Activated T-helper 2 cell treated with anti-CD3 and anti-CD28 coated beads, Interferon-gamma antibody, Interleukin-2, Interleukin-4, amounts not matched to agents 10 μg/mL and 5 μg/mL and 100 μg/mL, durations not matched to agents 14 hours and 24 hours and 36 hours (primary cell): ENCODE results near the gene PAPLN. TPM values are rescaled to one million over a fixed set of nuclear protein-coding genes. Genes with fewer than 3 reads are reported as not detected.

Experiments used
- DNase-seq: peaks from one replicate; pipeline ENCODE4 v3.0.0; 2021; ENCODE audit warnings: low spot score
- H3K27ac Mint-ChIP-seq: one replicate; pipeline ENCODE4 v1.8.0; 2021; ENCODE audit warnings: mixed read lengths
- H3K27me3 Mint-ChIP-seq: one replicate; pipeline ENCODE4 v1.8.0; 2021; ENCODE audit warnings: low read depth, mixed read lengths
- H3K36me3 Mint-ChIP-seq: one replicate; pipeline ENCODE4 v1.8.0; 2021; ENCODE audit warnings: low read depth, mixed read lengths
- H3K4me1 Mint-ChIP-seq: one replicate; pipeline ENCODE4 v1.8.0; 2021; ENCODE audit warnings: low read depth, mixed read lengths
- H3K4me3 Mint-ChIP-seq: one replicate; pipeline ENCODE4 v1.8.0; 2021; ENCODE audit warnings: low read depth, mild to moderate bottlenecking, moderate library complexity, mixed read lengths
- H3K9me3 Mint-ChIP-seq: one replicate; pipeline ENCODE4 v1.8.0; 2021; ENCODE audit warnings: mixed read lengths
- intact Hi-C: fragments of 100-400 bp; cut with micrococcal nuclease; formaldehyde crosslinking; loops from one replicate; pipeline ENCODE4 v1.15.1; 2023
- total RNA-seq: library from RNA; stranded (reverse); gene quantifications from 2 replicates; pipeline ENCODE4 v1.2.3, GENCODE V29; 2022

PAPLN gene
- total RNA-seq, 1 donor from 2014 or later, result 0.75 TPM

- intact Hi-C loops, result no loop called here
- no peaks in the 10 kb centered on the region for H3K27me3 Mint-ChIP-seq
- no peak overlapping the region for H3K4me3 Mint-ChIP-seq
- H3K27ac Mint-ChIP-seq, result no peak overlapping the region
- no peaks in the 10 kb centered on the region for H3K9me3 Mint-ChIP-seq
- no peak for DNase-seq
- peaks cover 4% of the 10 kb centered on the region for H3K4me1 Mint-ChIP-seq
- peaks cover 53% of the 10 kb centered on the region for H3K36me3 Mint-ChIP-seq
These were observed 43.6 kb downstream of the PAPLN start for GRCh38 chr14:73280903-73281302.

- intact Hi-C loops, result no loop called here
- no peaks in the 10 kb centered on the region for H3K9me3 Mint-ChIP-seq
- H3K36me3 Mint-ChIP-seq, result peaks cover 48% of the 10 kb centered on the region
These were observed 46.5 kb downstream of the PAPLN start for GRCh38 chr14:73283608-73284379.

GRCh38 chr14:73285979-73286378, 48.7 kb downstream of the PAPLN start:
- Mint-ChIP-seq H3K9me3 (no peaks in the 10 kb centered on the region), H3K27ac (no peak overlapping the region), H3K36me3 (peaks cover 45% of the 10 kb centered on the region), H3K4me3 (no peak overlapping the region), H3K4me1 (peaks cover 22% of the 10 kb centered on the region), H3K27me3 (no peaks in the 10 kb centered on the region)
- intact Hi-C loops, result no loop called here
- no peak for DNase-seq

More at GRCh38 chr14:73283608-73284379, 46.5 kb downstream of the PAPLN start:
- peaks cover 4% of the 10 kb centered on the region for H3K4me1 Mint-ChIP-seq
- DNase-seq, result no peak
- no peak overlapping the region for H3K4me3 Mint-ChIP-seq
- no peak overlapping the region for H3K27ac Mint-ChIP-seq
- H3K27me3 Mint-ChIP-seq, result no peaks in the 10 kb centered on the region

GRCh38 chr14:73286598-73286997, 49.3 kb downstream of the PAPLN start:
- Mint-ChIP-seq H3K9me3 (no peaks in the 10 kb centered on the region), H3K4me1 (peaks cover 22% of the 10 kb centered on the region), H3K4me3 (no peak overlapping the region), H3K27ac (no peak overlapping the region), H3K27me3 (no peaks in the 10 kb centered on the region), H3K36me3 (peaks cover 45% of the 10 kb centered on the region)
- no peak for DNase-seq
- intact Hi-C loops, result no loop called here

- no peak overlapping the region for H3K4me3 Mint-ChIP-seq
- H3K27me3 Mint-ChIP-seq, result no peaks in the 10 kb centered on the region
- no peaks in the 10 kb centered on the region for H3K9me3 Mint-ChIP-seq
- DNase-seq, result no peak
- peaks cover 23% of the 10 kb centered on the region for H3K4me1 Mint-ChIP-seq
- intact Hi-C loops, result no loop called here
- H3K27ac Mint-ChIP-seq, result no peak overlapping the region
- peaks cover 46% of the 10 kb centered on the region for H3K36me3 Mint-ChIP-seq
These were observed 49.8 kb downstream of the PAPLN start for GRCh38 chr14:73287071-73287470.

- H3K4me1 Mint-ChIP-seq, result peaks cover 36% of the 10 kb centered on the region
- DNase-seq, result no peak
These were observed 52.0 kb downstream of the PAPLN start for GRCh38 chr14:73289308-73289707.

GRCh38 chr14:73289729-73290128, 52.4 kb downstream of the PAPLN start:
- Mint-ChIP-seq H3K36me3 (peaks cover 40% of the 10 kb centered on the region), H3K9me3 (no peaks in the 10 kb centered on the region), H3K4me1 (peaks cover 36% of the 10 kb centered on the region), H3K4me3 (no peak overlapping the region), H3K27me3 (no peaks in the 10 kb centered on the region), H3K27ac (no peak overlapping the region)
- no peak for DNase-seq
- intact Hi-C loops, result loop anchor here (1.0 to 5.0 kb wide), 3 partner anchors 47 to 179 kb away; no protein-coding TSS in a partner anchor

More at GRCh38 chr14:73289308-73289707, 52.0 kb downstream of the PAPLN start:
- H3K27ac Mint-ChIP-seq, result no peak overlapping the region
- no peaks in the 10 kb centered on the region for H3K27me3 Mint-ChIP-seq
- peaks cover 43% of the 10 kb centered on the region for H3K36me3 Mint-ChIP-seq
- H3K9me3 Mint-ChIP-seq, result no peaks in the 10 kb centered on the region
- intact Hi-C loops, result no loop called here
- no peak overlapping the region for H3K4me3 Mint-ChIP-seq

GRCh38 chr14:73290279-73290678, 53.0 kb downstream of the PAPLN start:
- intact Hi-C loops, result loop anchor here (1.0 to 5.0 kb wide), 3 partner anchors 48 to 178 kb away; no protein-coding TSS in a partner anchor
- Mint-ChIP-seq H3K27ac (peak overlapping the region; percentile 24), H3K27me3 (no peaks in the 10 kb centered on the region), H3K4me3 (no peak overlapping the region), H3K4me1 (peaks cover 36% of the 10 kb centered on the region), H3K9me3 (no peaks in the 10 kb centered on the region), H3K36me3 (peaks cover 40% of the 10 kb centered on the region)
- no peak for DNase-seq

- H3K36me3 Mint-ChIP-seq, result peaks cover 26% of the 10 kb centered on the region
- intact Hi-C loops, result loop anchor here (5.0 kb wide), 2 partner anchors 52 to 98 kb away; no protein-coding TSS in a partner anchor
- peaks cover 34% of the 10 kb centered on the region for H3K4me1 Mint-ChIP-seq
- no peaks in the 10 kb centered on the region for H3K27me3 Mint-ChIP-seq
- no peak overlapping the region for H3K4me3 Mint-ChIP-seq
- H3K9me3 Mint-ChIP-seq, result no peaks in the 10 kb centered on the region
- H3K27ac Mint-ChIP-seq, result peak overlapping the region; percentile 38
- DNase-seq, result no peak
These were observed 56.8 kb downstream of the PAPLN start for GRCh38 chr14:73293782-73294781.

GRCh38 chr14:73295198-73295796, 58.0 kb downstream of the PAPLN start:
- no peaks in the 10 kb centered on the region for H3K27me3 Mint-ChIP-seq
- H3K36me3 Mint-ChIP-seq, result peaks cover 24% of the 10 kb centered on the region
- H3K27ac Mint-ChIP-seq, result no peak overlapping the region
- H3K9me3 Mint-ChIP-seq, result no peaks in the 10 kb centered on the region
- DNase-seq, result no peak
- H3K4me1 Mint-ChIP-seq, result peaks cover 22% of the 10 kb centered on the region
- no peak overlapping the region for H3K4me3 Mint-ChIP-seq
- intact Hi-C loops, result loop anchor here (1.0 kb wide), 1 partner anchor 177 kb away; no protein-coding TSS in a partner anchor

- Mint-ChIP-seq H3K4me3 (no peak overlapping the region), H3K27ac (no peak overlapping the region), H3K36me3 (peaks cover 6% of the 10 kb centered on the region), H3K4me1 (no peaks in the 10 kb centered on the region), H3K27me3 (no peaks in the 10 kb centered on the region), H3K9me3 (no peaks in the 10 kb centered on the region)
- intact Hi-C loops, result no loop called here
- no peak for DNase-seq
These were observed 68.2 kb downstream of the PAPLN start for GRCh38 chr14:73305499-73305898.

- no peaks in the 10 kb centered on the region for H3K9me3 Mint-ChIP-seq
- H3K4me3 Mint-ChIP-seq, result no peak overlapping the region
- H3K27ac Mint-ChIP-seq, result no peak overlapping the region
- intact Hi-C loops, result loop anchor here (2.0 kb wide), 1 partner anchor 24 kb away; no protein-coding TSS in a partner anchor
- H3K27me3 Mint-ChIP-seq, result no peaks in the 10 kb centered on the region
- peaks cover 6% of the 10 kb centered on the region for H3K4me1 Mint-ChIP-seq
- H3K36me3 Mint-ChIP-seq, result peaks cover 3% of the 10 kb centered on the region
- no peak for DNase-seq
These were observed 70.0 kb downstream of the PAPLN start for GRCh38 chr14:73307261-73307660.
